Right lobe of liver (tissue), 4 donors: ENCODE measurements around the gene JAKMIP1.

Experiments
- POLR2A ChIP-seq: fragments of 450-650 bp; IDR thresholded peaks from one replicate; pipeline ENCODE4 v1.6.1; 2017; ENCODE audit warnings: antibody characterized with exemption, mild to moderate bottlenecking
- TF ChIP-seq, protein P1 (sequence below), 4 donors: fragments of 200-600 bp in 3 of 4; fragments of 450-650 bp in 1 of 4; IDR thresholded peaks; one replicate each; pipeline versions ENCODE4 v1.5.1 to v1.8.0; 2016 to 2022; ENCODE audit warnings: antibody characterized with exemption in 4 of 4, mild to moderate bottlenecking in 2 of 4
- donor health status: DM: no; HTN: no; CAD: no.
- donor health status: DM: no; HTN: no; CAD: no.
- donor health status: DM: no; HTN: yes; CAD: no.

DNA sequence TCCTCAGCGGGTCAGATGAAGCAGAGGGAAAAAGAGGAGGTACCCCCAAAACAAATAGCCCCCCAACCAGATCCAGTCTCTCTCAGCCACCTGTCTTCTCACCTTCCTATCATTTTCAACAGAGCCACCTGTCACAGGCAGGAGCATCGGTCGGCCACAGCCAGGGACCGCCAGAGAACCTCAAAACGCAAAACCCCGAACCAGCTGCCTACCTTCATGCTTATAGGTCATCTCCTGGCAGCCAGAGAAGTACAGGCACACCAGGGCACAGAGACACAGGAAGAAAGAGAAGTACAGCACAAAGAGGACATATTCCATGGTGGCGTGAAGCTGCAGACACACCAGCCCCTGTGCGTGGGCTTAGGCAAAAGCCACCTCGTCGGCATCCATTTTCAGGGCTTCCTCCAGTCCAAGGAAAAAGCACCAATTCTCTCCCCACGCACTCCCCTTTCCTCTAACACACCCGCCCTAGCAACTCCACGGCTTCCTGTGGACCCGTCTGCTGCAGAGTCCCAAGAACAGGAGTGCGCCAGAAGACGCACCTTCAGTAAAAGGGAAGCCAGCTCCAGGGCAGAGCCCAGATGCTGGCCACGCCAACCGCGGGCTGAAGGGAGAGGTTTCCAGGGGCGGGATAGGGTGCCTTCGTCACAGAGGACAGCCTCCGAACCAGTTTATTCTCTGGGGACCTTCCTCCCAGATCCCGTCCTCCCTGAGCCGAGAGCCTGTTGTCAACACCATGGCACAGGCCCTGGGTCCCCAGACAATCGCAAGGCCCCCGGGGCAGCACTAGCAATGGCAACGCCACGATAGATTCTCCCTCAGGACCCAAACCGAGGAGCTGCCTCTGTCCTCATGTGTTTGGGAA is 130.3 kb downstream of the JAKMIP1 start:
- TF ChIP-seq, protein P1, sequence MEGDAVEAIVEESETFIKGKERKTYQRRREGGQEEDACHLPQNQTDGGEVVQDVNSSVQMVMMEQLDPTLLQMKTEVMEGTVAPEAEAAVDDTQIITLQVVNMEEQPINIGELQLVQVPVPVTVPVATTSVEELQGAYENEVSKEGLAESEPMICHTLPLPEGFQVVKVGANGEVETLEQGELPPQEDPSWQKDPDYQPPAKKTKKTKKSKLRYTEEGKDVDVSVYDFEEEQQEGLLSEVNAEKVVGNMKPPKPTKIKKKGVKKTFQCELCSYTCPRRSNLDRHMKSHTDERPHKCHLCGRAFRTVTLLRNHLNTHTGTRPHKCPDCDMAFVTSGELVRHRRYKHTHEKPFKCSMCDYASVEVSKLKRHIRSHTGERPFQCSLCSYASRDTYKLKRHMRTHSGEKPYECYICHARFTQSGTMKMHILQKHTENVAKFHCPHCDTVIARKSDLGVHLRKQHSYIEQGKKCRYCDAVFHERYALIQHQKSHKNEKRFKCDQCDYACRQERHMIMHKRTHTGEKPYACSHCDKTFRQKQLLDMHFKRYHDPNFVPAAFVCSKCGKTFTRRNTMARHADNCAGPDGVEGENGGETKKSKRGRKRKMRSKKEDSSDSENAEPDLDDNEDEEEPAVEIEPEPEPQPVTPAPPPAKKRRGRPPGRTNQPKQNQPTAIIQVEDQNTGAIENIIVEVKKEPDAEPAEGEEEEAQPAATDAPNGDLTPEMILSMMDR (IDR thresholded peaks at IDR 0.05): no peak
- TF ChIP-seq POLR2A: no peak
